Stimulated activated CD4-positive, alpha-beta T cell treated with anti-CD3 and anti-CD28 coated beads, Interleukin-2, amount 100 ng/mL, for 4 hours (primary cell): ENCODE measurements around the gene MGAM2.
"Not testable (repeated sequence)": the region's sequence is repeated elsewhere in the genome, so short reads cannot be mapped to it uniquely, and the experiment has no call there.

Experiments used
- DNase-seq: peaks from one replicate; pipeline ENCODE4 v3.0.0-alpha.2; 2020; ENCODE audit warnings: low read depth

Gene MGAM2

GRCh38 chr7:142111499-142111898 lies at the start of gene MGAM2:
TSS of gene MGAM2 (plus strand) at chr7:142111718. CDS start at chr7:142116874, 5,156 bp downstream.
- no peak for DNase-seq

GRCh38 chr7:142063551-142064442 lies 47.7 kb upstream of the MGAM2 start:
- DNase-seq: no peak

- DNase-seq: no peak
These were observed 45.0 kb upstream of the MGAM2 start for GRCh38 chr7:142066536-142066935.

GRCh38 chr7:142077762-142078161 lies 33.8 kb upstream of the MGAM2 start:
- no peak for DNase-seq

GRCh38 chr7:142083605-142084004 lies 27.9 kb upstream of the MGAM2 start:
- no peak for DNase-seq

- DNase-seq: no peak
These were observed 26.1 kb upstream of the MGAM2 start for GRCh38 chr7:142085428-142085827.

GRCh38 chr7:142088022-142088714 lies 23.4 kb upstream of the MGAM2 start:
- DNase-seq: no peak

GRCh38 chr7:142089035-142089434 lies 22.5 kb upstream of the MGAM2 start:
- DNase-seq: no peak

- DNase-seq: no peak
These were observed 19.6 kb upstream of the MGAM2 start for GRCh38 chr7:142091961-142092360.

- no peak for DNase-seq
These were observed 16.7 kb upstream of the MGAM2 start for GRCh38 chr7:142094861-142095260.

GRCh38 chr7:142097571-142097970 lies 13.9 kb upstream of the MGAM2 start:
- no peak for DNase-seq

- DNase-seq: no peak
These were observed 13.5 kb upstream of the MGAM2 start for GRCh38 chr7:142098004-142098403.

- not testable (repeated sequence) for DNase-seq
These were observed 12.2 kb upstream of the MGAM2 start for GRCh38 chr7:142099347-142099746.

- DNase-seq: no peak
These were observed 10.9 kb upstream of the MGAM2 start for GRCh38 chr7:142100634-142101033.

- not testable (repeated sequence) for DNase-seq
These were observed 9.7 kb upstream of the MGAM2 start for GRCh38 chr7:142101794-142102193.

- no peak for DNase-seq
These were observed 6.7 kb upstream of the MGAM2 start for GRCh38 chr7:142104550-142105527.

GRCh38 chr7:142108728-142109505 lies 2.6 kb upstream of the MGAM2 start:
- DNase-seq: no peak

- DNase-seq: no peak
These were observed 1.4 kb upstream of the MGAM2 start for GRCh38 chr7:142110098-142110497.

- no peak for DNase-seq
These were observed 880 bp upstream of the MGAM2 start for GRCh38 chr7:142110638-142111037.

- DNase-seq: no peak
These were observed 568 bp downstream of the MGAM2 start for GRCh38 chr7:142112086-142112485.

- no peak for DNase-seq
These were observed 2.7 kb downstream of the MGAM2 start for GRCh38 chr7:142114207-142114606.
